ENCODE measurements around the gene DGKH.

- TF ChIP-seq, protein P1, sequence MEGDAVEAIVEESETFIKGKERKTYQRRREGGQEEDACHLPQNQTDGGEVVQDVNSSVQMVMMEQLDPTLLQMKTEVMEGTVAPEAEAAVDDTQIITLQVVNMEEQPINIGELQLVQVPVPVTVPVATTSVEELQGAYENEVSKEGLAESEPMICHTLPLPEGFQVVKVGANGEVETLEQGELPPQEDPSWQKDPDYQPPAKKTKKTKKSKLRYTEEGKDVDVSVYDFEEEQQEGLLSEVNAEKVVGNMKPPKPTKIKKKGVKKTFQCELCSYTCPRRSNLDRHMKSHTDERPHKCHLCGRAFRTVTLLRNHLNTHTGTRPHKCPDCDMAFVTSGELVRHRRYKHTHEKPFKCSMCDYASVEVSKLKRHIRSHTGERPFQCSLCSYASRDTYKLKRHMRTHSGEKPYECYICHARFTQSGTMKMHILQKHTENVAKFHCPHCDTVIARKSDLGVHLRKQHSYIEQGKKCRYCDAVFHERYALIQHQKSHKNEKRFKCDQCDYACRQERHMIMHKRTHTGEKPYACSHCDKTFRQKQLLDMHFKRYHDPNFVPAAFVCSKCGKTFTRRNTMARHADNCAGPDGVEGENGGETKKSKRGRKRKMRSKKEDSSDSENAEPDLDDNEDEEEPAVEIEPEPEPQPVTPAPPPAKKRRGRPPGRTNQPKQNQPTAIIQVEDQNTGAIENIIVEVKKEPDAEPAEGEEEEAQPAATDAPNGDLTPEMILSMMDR (IDR thresholded peaks at IDR 0.05), result no peak
- TF ChIP-seq EP300 (IDR thresholded peaks at IDR 0.05), result no peak
Measured at GRCh38 chr13:42176294-42176693, 127.8 kb downstream of the DGKH start.

All from esophagus muscularis mucosa (tissue), 3 donors.